Esophagus muscularis mucosa (tissue), 4 donors: ENCODE results near the gene SNX8. TPM values are rescaled to one million over a fixed set of nuclear protein-coding genes. Genes with fewer than 3 reads are reported as not detected.

Experiments used
- DNase-seq: peaks from one replicate; pipeline ENCODE4 v3.0.0-alpha.2; 2017; ENCODE audit errors: extremely low spot score
- H3K27ac ChIP-seq, 4 donors: fragments of 200-600 bp; sonication (generic); replicated peaks in 1 of 4; 1 replicate in 3 of 4; 2 replicates in 1 of 4; pipeline ENCODE4 v1.5.1; 2016 to 2019; ENCODE audit warnings: mild to moderate bottlenecking in 1 of 4
- H3K27me3 ChIP-seq, 4 donors: fragments of 200-600 bp; sonication (generic); one replicate each; pipeline versions ENCODE4 v1.5.1 to v1.6.0; 2016 to 2019
- H3K36me3 ChIP-seq, 4 donors: fragments of 200-600 bp; sonication (generic); one replicate each; pipeline ENCODE4 v1.5.1; 2016 to 2019
- H3K4me1 ChIP-seq, 4 donors: fragments of 200-600 bp; sonication (generic); one replicate each; pipeline ENCODE4 v1.5.1; 2016 to 2019
- H3K4me3 ChIP-seq, 4 donors: fragments of 200-600 bp; sonication (generic); 1 replicate in 2 of 4; 2 replicates in 2 of 4; pipeline ENCODE4 v1.5.1; 2016 to 2019; ENCODE audit warnings: mild to moderate bottlenecking in 4 of 4, moderate library complexity in 1 of 4
- H3K9me3 ChIP-seq, 4 donors: fragments of 200-600 bp; sonication (generic); 1 replicate in 3 of 4; 2 replicates in 1 of 4; pipeline ENCODE4 v1.5.1; 2016 to 2019
- CTCF ChIP-seq, 3 experiments: fragments of 200-600 bp in 2 of 3; fragments of 450-650 bp in 1 of 3; sonication (generic) in 2 of 3; IDR thresholded peaks; one replicate each; pipeline ENCODE4 v1.5.1; 2017 to 2019; ENCODE audit warnings: antibody characterized with exemption in 3 of 3, mild to moderate bottlenecking in 2 of 3, moderate library complexity in 1 of 3
- EP300 ChIP-seq: sonication (generic); formaldehyde crosslinking; IDR thresholded peaks from one replicate; pipeline ENCODE4 v1.6.1; 2017; ENCODE audit warnings: antibody characterized with exemption
- POLR2A ChIP-seq: fragments of 450-650 bp; IDR thresholded peaks from one replicate; pipeline ENCODE4 v1.6.1; 2017; ENCODE audit warnings: antibody characterized with exemption, moderate library complexity, mild to moderate bottlenecking, low read depth
- POLR2AphosphoS5 ChIP-seq, 2 donors: sonication (generic); formaldehyde crosslinking; IDR thresholded peaks; one replicate each; pipeline ENCODE4 v1.6.1; 2017; ENCODE audit warnings: antibody characterized with exemption in 2 of 2
- WGBS: methylation state at CpG from one replicate; pipeline ENCODE4 v1.1.5; 2018; 5-methylcytosine and 5-hydroxymethylcytosine counted together
- intact Hi-C: fragments of 100-400 bp; cut with DNase I; formaldehyde crosslinking; loops from one replicate; pipeline ENCODE4 v1.15.1; 2023
- total RNA-seq, 4 donors: library from RNA; depleted of rRNA; stranded (reverse); fragments of >200 nt; gene quantifications; one replicate each; pipeline versions ENCODE4 v1.1.0 to v1.2.1, GENCODE V29; 2016

SNX8 gene
- total RNA-seq, 4 donors from 2014 or later = 6.8 to 9.9 (median 8.7) TPM

GRCh38 chr7:2330493-2330892, 16.3 kb upstream of the SNX8 start:
- intact Hi-C loops = no loop called here
- no peaks in the 10 kb centered on the region for H3K36me3 ChIP-seq
- no peaks in the 10 kb centered on the region for H3K27me3 ChIP-seq
- 100% methylated on average over 2 of the region's 2 CpGs for WGBS
- no peak for TF ChIP-seq CTCF (IDR thresholded peaks at IDR 0.05)
- no peak for TF ChIP-seq POLR2A
- no peak for TF ChIP-seq POLR2AphosphoS5 (IDR thresholded peaks at IDR 0.05)
- no peak for TF ChIP-seq EP300
- no peak overlapping the region for H3K4me3 ChIP-seq
- DNase-seq = no peak
- no peak overlapping the region for H3K27ac ChIP-seq
- no peaks in the 10 kb centered on the region for H3K9me3 ChIP-seq
- peaks cover 0 to 5% (median 0%) of the 10 kb centered on the region in 4 donors for H3K4me1 ChIP-seq

GRCh38 chr7:2326951-2327350, 12.7 kb upstream of the SNX8 start:
- no peaks in the 10 kb centered on the region for H3K27me3 ChIP-seq
- no peaks in the 10 kb centered on the region for H3K9me3 ChIP-seq
- intact Hi-C loops = no loop called here
- 87% methylated on average over 7 of the region's 7 CpGs for WGBS
- H3K4me3 ChIP-seq = no peak overlapping the region
- no peaks in the 10 kb centered on the region for H3K4me1 ChIP-seq
- no peaks in the 10 kb centered on the region for H3K36me3 ChIP-seq
- no peak for DNase-seq
- no peak overlapping the region for H3K27ac ChIP-seq
- TF ChIP-seq CTCF (IDR thresholded peaks at IDR 0.05) = no peak
- no peak for TF ChIP-seq EP300
- no peak for TF ChIP-seq POLR2AphosphoS5 (IDR thresholded peaks at IDR 0.05)
- no peak for TF ChIP-seq POLR2A

GRCh38 chr7:2325162-2325561, 10.9 kb upstream of the SNX8 start:
- no peaks in the 10 kb centered on the region for H3K36me3 ChIP-seq
- H3K9me3 ChIP-seq = no peaks in the 10 kb centered on the region
- TF ChIP-seq EP300 = no peak
- TF ChIP-seq CTCF (IDR thresholded peaks at IDR 0.05) = no peak
- TF ChIP-seq POLR2AphosphoS5 (IDR thresholded peaks at IDR 0.05) = no peak
- H3K4me1 ChIP-seq = no peaks in the 10 kb centered on the region
- H3K27me3 ChIP-seq = no peaks in the 10 kb centered on the region
- H3K4me3 ChIP-seq = no peak overlapping the region
- 51% methylated on average over 4 of the region's 4 CpGs for WGBS
- no peak for DNase-seq
- intact Hi-C loops = no loop called here
- no peak overlapping the region for H3K27ac ChIP-seq

- 54% methylated on average over 11 of the region's 11 CpGs for WGBS
Measured at GRCh38 chr7:2321020-2321419, 6.8 kb upstream of the SNX8 start.

More at GRCh38 chr7:2321020-2321419, 6.8 kb upstream of the SNX8 start:
- TF ChIP-seq EP300 = no peak
- no peak for TF ChIP-seq POLR2A
- no peak for TF ChIP-seq CTCF (IDR thresholded peaks at IDR 0.05)
- no peak for TF ChIP-seq POLR2AphosphoS5 (IDR thresholded peaks at IDR 0.05)
- Histone ChIP-seq H3K4me3 (no peak overlapping the region), H3K36me3 (no peaks in the 10 kb centered on the region), H3K9me3 (no peaks in the 10 kb centered on the region), H3K27me3 (peaks cover 0 to 4% (median 0%) of the 10 kb centered on the region in 4 donors), H3K4me1 (no peaks in the 10 kb centered on the region), H3K27ac (no peak overlapping the region)
- intact Hi-C loops = no loop called here
- no peak for DNase-seq
